Mesangial cell (primary cell): Measurements from ENCODE around the gene PHC1. TPM values are rescaled to one million over a fixed set of nuclear protein-coding genes. Genes with fewer than 3 reads are reported as not detected.

Experiments
- total RNA-seq: library from RNA; depleted of rRNA; stranded (reverse); fragments of >200 nt; gene quantifications from 2 replicates; pipeline ENCODE4 v1.2.3, GENCODE V29; 2015

The PHC1 gene
- 19.9 and 56.7 TPM in 2 replicates for total RNA-seq

GRCh38 chr12:8914033-8914715, at the start of gene PHC1:
Gene PHC1 (plus strand): TSS chr12:8914509. CDS start chr12:8917678, 3,169 bp downstream.

GRCh38 chr12:8949342-8950220, 35.3 kb downstream of the PHC1 start, which contains the start of gene M6PR:
Gene M6PR (minus strand): TSS chr12:8949645. CDS start chr12:8946404, 3,241 bp downstream.

DNA sequence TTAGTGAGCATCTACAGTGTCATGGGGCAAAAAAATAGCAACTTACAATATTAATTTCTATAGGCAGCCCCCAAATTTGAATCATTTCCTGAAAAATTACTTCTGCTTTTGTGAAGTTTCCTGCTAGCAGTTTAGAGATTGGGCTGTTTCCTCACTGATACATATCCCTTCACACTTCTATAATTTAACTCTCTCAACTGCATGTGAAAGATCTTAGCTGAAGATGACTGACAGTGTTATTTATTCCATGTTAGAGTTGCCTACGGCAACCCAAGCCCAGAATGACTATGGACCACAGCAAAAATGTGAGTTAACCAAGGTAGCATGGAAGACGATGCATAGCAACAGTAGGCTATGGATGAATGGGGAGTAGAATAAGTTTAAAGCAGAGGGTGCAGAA, 75.1 kb downstream of the PHC1 start, which contains the start of gene KLRG1:
TSS of gene KLRG1 (plus strand) at position 134 of the 400 bp plus-strand sequence. CDS start at position 224, 90 bp downstream.

Other genes starting within 250 kb of the PHC1 start
- gene RIMKLB, start 216.5 kb upstream of the PHC1 start, total RNA-seq = 10.3 and 13.1 TPM in 2 replicates
- not detected in 2 replicates for gene A2ML1, start 91.9 kb upstream of the PHC1 start, total RNA-seq
- gene M6PR, start 35.1 kb downstream of the PHC1 start, total RNA-seq = 77.8 and 100 TPM in 2 replicates
- 1.4 TPM in 1 of 2 replicates, not detected in the other for gene KLRG1, start 75.0 kb downstream of the PHC1 start, total RNA-seq
- gene A2M, start 201.4 kb downstream of the PHC1 start, total RNA-seq = 1.6 TPM in 1 of 2 replicates, not detected in the other